Measurements from ENCODE around the gene ECM1.

ECM1 gene

GRCh38 chr1:150558761-150559655 is 51.1 kb downstream of the ECM1 start:
- no peak for DNase-seq (ENCODE audit: low read depth)

- no peak for DNase-seq (ENCODE audit: low read depth)
These were observed 51.7 kb downstream of the ECM1 start for GRCh38 chr1:150559656-150560010.

DNA sequence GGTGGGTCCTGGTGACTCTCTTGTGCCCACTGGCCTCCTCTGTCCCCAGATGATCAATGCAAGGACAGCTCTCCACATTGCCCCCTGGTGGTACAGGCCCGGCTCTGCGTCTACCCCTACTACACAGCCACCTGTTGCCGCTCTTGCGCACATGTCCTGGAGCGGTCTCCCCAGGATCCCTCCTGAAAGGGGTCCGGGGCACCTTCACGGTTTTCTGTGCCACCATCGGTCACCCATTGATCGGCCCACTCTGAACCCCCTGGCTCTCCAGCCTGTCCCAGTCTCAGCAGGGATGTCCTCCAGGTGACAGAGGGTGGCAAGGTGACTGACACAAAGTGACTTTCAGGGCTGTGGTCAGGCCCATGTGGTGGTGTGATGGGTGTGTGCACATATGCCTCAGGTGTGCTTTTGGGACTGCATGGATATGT is 52.1 kb downstream of the ECM1 start:
- no peak for DNase-seq (ENCODE audit: low read depth)

GRCh38 chr1:150560576-150561253 is 52.8 kb downstream of the ECM1 start:
- DNase-seq (ENCODE audit: low read depth), result no peak

- peak; percentile 99 for DNase-seq (ENCODE audit: low read depth)
These were observed 53.5 kb downstream of the ECM1 start for GRCh38 chr1:150561254-150561973.

DNA sequence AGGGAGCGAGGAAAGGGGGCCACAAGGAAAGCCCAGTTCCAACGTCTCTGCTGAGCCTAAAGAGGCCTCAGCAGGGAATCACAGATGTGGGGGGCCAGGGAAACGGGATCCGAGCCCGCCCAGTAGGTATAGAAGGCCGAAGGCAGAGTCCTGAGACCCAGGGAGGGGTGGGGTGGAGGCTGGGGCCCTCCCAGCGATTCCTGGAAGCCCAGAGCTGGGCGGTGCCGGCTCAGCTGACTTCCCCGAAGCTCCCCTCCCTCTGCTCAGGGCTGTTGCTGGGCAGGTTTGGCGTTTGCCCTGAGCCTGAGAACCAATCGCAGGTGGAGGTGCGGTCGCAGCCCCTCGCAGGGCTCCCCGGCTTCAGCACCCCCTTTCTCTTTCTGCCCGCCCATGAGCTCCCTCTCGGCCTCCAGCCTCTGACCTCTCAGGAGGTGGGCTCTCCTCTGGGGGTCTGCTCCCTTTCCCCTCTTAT is 54.1 kb downstream of the ECM1 start:
- DNase-seq (ENCODE audit: low read depth), result peak; percentile 94

GRCh38 chr1:150562446-150563339 is 54.8 kb downstream of the ECM1 start:
- peak; percentile 33 for DNase-seq (ENCODE audit: low read depth)
